Fibroblast of lung (primary cell): ENCODE results near the gene GOLGA8R. TPM values are rescaled to one million over a fixed set of nuclear protein-coding genes. Genes with fewer than 3 reads are reported as not detected.
"Not testable (repeated sequence)": the region's sequence is repeated elsewhere in the genome, so short reads cannot be mapped to it uniquely, and the experiment has no call there.

Source experiments
- DNase-seq, 2 donors: peaks; one replicate each; pipeline versions ENCODE4 v3.0.0 to v3.0.0-alpha.2; 2010; ENCODE audit warnings: low read depth in 2 of 2
- H2AFZ ChIP-seq: 2 replicates; pipeline ENCODE4 v1.5.1; 2012; ENCODE audit warnings: low read length, control low read depth, inconsistent platforms
- H3K27ac ChIP-seq: 2 replicates; pipeline ENCODE4 v1.5.1; 2011; ENCODE audit warnings: low read length, control low read depth; ENCODE audit not compliant: insufficient read depth
- H3K27me3 ChIP-seq: 2 replicates; pipeline ENCODE4 v1.5.1; 2011; ENCODE audit warnings: mild to moderate bottlenecking, low read length; ENCODE audit not compliant: control insufficient read depth, insufficient read depth
- H3K36me3 ChIP-seq: 2 replicates; pipeline ENCODE4 v1.5.1; 2011; ENCODE audit warnings: low read length; ENCODE audit not compliant: control insufficient read depth, insufficient read depth
- H3K4me1 ChIP-seq: 2 replicates; pipeline ENCODE4 v1.5.1; 2011; ENCODE audit warnings: low read length; ENCODE audit not compliant: control insufficient read depth, insufficient read depth; ENCODE audit errors: extremely low read depth
- H3K4me2 ChIP-seq: 2 replicates; pipeline ENCODE4 v1.5.1; 2011; ENCODE audit warnings: low read length, control low read depth; ENCODE audit not compliant: insufficient read depth; ENCODE audit errors: extremely low read depth
- H3K4me3 ChIP-seq, 4 experiments: fragments of 200-600 bp in 1 of 4; sonication (generic) in 1 of 4; replicated peaks in 1 of 4; 2 replicates each; pipeline ENCODE4 v1.5.1; 2011 to 2016; ENCODE audit warnings: low read length in 4 of 4, low read depth in 3 of 4, mild to moderate bottlenecking in 3 of 4, control low read depth in 2 of 4, inconsistent platforms in 1 of 4, mixed read lengths in 1 of 4; ENCODE audit not compliant: insufficient read depth in 1 of 4; ENCODE audit errors: control extremely low read depth in 1 of 4
- H3K79me2 ChIP-seq: 2 replicates; pipeline ENCODE4 v1.5.1; 2012; ENCODE audit warnings: mild to moderate bottlenecking, low read length, inconsistent platforms; ENCODE audit not compliant: control insufficient read depth, insufficient read depth
- H3K9ac ChIP-seq: 2 replicates; pipeline ENCODE4 v1.5.1; 2011; ENCODE audit warnings: mild to moderate bottlenecking, low read length, control low read depth; ENCODE audit not compliant: insufficient read depth
- H3K9me3 ChIP-seq: 2 replicates; pipeline ENCODE4 v1.5.1; 2012; ENCODE audit warnings: low read depth, low read length; ENCODE audit not compliant: control insufficient read depth, insufficient read depth
- H4K20me1 ChIP-seq: 2 replicates; pipeline ENCODE4 v1.5.1; 2011; ENCODE audit warnings: low read length; ENCODE audit not compliant: control insufficient read depth, insufficient read depth; ENCODE audit errors: extremely low read depth
- polyA minus RNA-seq: library from RNA; depleted of rRNA, polyadenylated mRNA; stranded (reverse); fragments of >200 nt; gene quantifications from 2 replicates; pipeline ENCODE4 v1.2.3, GENCODE V29; 2011; ENCODE audit warnings: low replicate concordance
- polyA plus RNA-seq, 2 donors: library from polyadenylated mRNA; depleted of rRNA in 1 of 2; stranded (reverse) in 1 of 2; unstranded in 1 of 2; fragments of >200 nt; gene quantifications; 2 replicates each; pipeline ENCODE4 v1.2.1, GENCODE V29; 2011 to 2012; ENCODE audit warnings: missing spikeins in 1 of 2
- total RNA-seq: library from RNA; depleted of rRNA; stranded (reverse); fragments of >200 nt; gene quantifications from 2 replicates; pipeline ENCODE4 v1.2.1, GENCODE V29; 2014

Gene GOLGA8R, protein sequence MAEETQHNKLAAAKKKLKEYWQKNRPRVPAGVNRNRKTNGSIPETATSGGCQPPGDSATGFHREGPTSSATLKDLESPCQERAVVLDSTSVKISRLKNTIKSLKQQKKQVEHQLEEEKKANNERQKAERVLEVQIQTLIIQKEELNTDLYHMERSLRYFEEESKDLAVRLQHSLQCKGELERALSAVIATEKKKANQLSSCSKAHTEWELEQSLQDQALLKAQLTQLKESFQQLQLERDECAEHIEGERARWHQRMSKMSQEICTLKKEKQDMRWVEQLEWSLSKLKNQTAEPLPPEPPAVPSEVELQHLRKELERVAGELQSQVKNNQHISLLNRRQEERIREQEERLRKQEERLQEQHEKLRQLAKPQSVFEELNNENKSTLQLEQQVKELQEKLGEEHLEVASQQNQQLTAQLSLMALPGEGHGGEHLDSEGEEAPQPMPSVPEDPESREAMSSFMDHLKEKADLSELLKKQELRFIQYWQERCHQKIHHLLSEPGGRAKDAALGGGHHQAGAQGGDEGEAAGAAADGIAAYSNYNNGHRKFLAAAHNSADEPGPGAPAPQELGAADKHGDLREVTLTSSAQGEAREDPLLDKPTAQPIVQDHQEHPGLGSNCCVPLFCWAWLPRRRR
- total RNA-seq: 1.3 and 1.8 TPM in 2 replicates
- polyA plus RNA-seq: 0.28 and 0.65 TPM in 2 replicates
- 0.33 and 1.0 TPM in 2 replicates for polyA plus RNA-seq (2012)
- 0.11 TPM in 1 of 2 replicates, not detected in the other for polyA minus RNA-seq

DNA sequence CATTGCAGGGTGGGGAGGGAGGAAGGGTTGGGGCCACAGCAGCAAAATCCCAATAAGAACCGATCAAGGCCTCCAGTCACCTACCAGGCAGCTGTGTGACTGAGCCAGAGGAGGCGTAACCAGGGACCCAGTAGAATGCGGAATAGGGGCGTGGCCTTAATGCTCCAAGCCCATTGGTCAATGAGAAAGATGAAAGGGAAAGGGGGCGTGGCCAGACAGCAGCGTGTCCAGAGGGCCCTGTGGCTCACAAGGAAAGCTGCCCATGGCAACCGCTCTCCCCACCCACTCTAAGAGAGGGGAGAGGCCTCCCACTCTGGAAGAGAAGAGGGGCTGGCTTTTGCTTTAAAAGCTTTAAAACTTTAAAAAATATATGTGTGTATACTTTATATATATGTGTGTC lies at the start of gene GOLGA8R:
Gene GOLGA8R (minus strand): TSS at position 101 of the 400 bp plus-strand sequence. CDS start 98 bp downstream, at position 3.
- H3K9ac ChIP-seq, H3K79me2 ChIP-seq, H3K9me3 ChIP-seq, H3K4me3 ChIP-seq, H3K4me2 ChIP-seq, H4K20me1 ChIP-seq, H3K36me3 ChIP-seq, H3K4me1 ChIP-seq, H3K27me3 ChIP-seq, DNase-seq, H3K27ac ChIP-seq, H2AFZ ChIP-seq: not testable (repeated sequence)

DNA sequence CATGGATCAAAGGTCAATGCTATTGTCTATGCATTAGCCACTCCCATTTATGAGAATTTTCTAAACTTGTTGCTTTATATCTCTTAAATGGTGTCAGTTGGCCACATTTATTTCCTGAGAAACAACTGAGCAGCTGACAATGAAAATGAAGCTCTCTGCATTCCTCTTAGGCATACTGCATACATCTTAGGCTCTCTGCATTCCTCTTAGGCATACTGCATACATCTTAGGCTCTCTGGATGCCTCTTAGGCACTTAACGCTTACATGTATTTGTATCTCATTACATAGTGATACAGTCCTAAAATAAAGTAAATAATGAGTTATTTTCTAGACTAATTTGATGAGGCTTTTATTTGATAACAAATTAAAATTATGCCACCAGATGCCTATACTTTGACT lies 49.8 kb upstream of the GOLGA8R start:
- not testable (repeated sequence) for H3K36me3 ChIP-seq

DNA sequence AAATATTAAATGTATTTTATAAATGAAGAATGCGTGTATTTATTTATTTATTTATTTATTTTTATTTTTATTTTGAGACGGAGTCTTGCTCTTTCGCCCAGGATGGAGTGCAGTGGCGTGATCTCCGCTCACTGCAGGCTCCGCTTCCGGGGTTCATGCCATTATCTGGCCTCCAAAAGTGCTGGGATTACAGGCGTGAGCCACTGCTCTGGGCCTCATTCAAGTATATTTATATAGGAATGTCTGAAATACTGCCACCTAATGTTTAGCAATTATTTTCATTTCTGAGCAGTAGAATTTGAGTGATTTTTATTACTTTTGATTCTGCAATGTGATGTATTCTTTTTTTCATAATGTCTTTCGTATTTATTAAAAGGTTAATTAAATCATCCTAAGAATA lies 48.1 kb upstream of the GOLGA8R start:
- not testable (repeated sequence) for H3K4me2 ChIP-seq, H2AFZ ChIP-seq, H3K4me3 ChIP-seq, H4K20me1 ChIP-seq, H3K27ac ChIP-seq, H3K9ac ChIP-seq, H3K36me3 ChIP-seq, H3K9me3 ChIP-seq, H3K27me3 ChIP-seq, H3K79me2 ChIP-seq, DNase-seq, H3K4me1 ChIP-seq

More for the DNA sequence above, 49.8 kb upstream of the GOLGA8R start:
- not testable (repeated sequence) for H4K20me1 ChIP-seq, H3K9me3 ChIP-seq, H3K27ac ChIP-seq, H3K9ac ChIP-seq, H3K4me1 ChIP-seq, H3K4me3 ChIP-seq, H2AFZ ChIP-seq, DNase-seq, H3K79me2 ChIP-seq, H3K27me3 ChIP-seq, H3K4me2 ChIP-seq

DNA sequence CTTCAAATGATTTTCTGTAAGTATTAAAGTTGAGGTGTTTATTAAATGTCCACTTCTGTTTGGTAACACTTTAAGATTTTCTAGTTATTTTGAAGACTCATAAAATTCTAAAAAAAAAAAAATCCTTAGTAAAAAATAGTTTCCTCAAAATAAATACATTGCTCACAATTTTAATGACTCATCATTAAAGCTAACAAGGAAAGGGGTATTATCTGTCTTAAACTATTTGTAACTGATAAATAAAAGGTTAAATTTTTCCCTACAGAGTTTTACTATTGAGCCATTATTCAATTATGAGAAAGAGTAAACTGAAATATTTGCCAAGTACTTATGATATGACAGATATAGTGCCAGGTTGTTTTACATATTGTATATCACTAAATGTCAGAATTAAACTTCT lies 38.6 kb upstream of the GOLGA8R start:
- not testable (repeated sequence) for H3K27ac ChIP-seq, H3K27me3 ChIP-seq, H3K79me2 ChIP-seq, H3K4me2 ChIP-seq, DNase-seq, H2AFZ ChIP-seq, H4K20me1 ChIP-seq, H3K9me3 ChIP-seq, H3K4me3 ChIP-seq, H3K4me1 ChIP-seq, H3K36me3 ChIP-seq, H3K9ac ChIP-seq

DNA sequence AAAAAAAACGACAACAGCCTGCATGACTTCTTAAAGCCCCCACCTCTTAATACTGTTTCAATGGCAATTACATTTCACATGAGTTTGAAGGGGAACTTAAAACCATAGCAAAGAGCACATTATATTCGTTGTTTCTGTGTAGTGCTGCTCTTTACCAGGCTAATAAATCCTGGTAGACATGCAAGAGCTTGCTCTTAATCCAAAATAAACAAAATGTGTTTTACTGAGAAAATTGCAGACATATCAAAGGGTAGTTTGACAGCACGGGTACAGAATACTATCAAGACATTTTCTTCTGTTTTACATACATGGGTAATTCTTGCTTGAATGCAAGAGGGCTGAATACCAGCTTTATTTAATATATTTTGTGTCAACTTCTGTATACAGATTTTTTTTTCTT lies 24.3 kb upstream of the GOLGA8R start:
- H4K20me1 ChIP-seq, H3K4me3 ChIP-seq, H3K4me1 ChIP-seq, H3K27me3 ChIP-seq, H3K9me3 ChIP-seq, H3K36me3 ChIP-seq, H3K4me2 ChIP-seq, H2AFZ ChIP-seq, H3K27ac ChIP-seq, H3K9ac ChIP-seq, H3K79me2 ChIP-seq, DNase-seq: not testable (repeated sequence)

DNA sequence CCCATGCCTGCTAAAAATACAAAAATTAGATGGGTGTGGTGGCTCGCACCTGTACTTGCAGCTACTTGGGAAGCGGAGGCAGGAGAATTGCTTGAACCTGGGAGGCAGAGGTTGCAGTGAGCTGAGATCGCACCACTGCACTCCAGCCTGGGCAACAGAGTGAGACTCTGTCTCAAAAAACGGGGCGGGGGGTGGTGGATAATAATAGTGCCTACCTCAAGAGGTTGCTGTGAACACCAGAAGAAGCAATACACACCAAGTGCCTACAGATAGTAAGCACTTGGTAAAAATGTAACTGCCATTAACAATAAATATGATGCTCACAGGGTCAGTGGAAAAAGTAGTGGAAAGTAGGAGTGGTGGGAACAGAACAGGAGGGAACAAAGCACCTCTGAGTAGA lies 21.8 kb upstream of the GOLGA8R start:
- not testable (repeated sequence) for H3K9me3 ChIP-seq, H3K27me3 ChIP-seq, H3K4me1 ChIP-seq, H3K4me2 ChIP-seq, H3K4me3 ChIP-seq, H2AFZ ChIP-seq, H3K36me3 ChIP-seq, H3K79me2 ChIP-seq, DNase-seq, H3K27ac ChIP-seq, H3K9ac ChIP-seq, H4K20me1 ChIP-seq
